Adipocyte (in vitro differentiated cells): Measurements from ENCODE around the gene AMER2.

Source experiments
- DNase-seq: peaks from one replicate; pipeline ENCODE4 v3.0.0-alpha.2; 2015; ENCODE audit warnings: low read depth
- H3K27me3 ChIP-seq: replicated peaks from 2 replicates; pipeline ENCODE4 v1.7.0; 2013; ENCODE audit warnings: mild to moderate bottlenecking, low read length, moderate library complexity; ENCODE audit not compliant: control insufficient read depth, insufficient read depth
- H3K36me3 ChIP-seq: 2 replicates; pipeline ENCODE4 v1.7.0; 2013; ENCODE audit warnings: low read length, mild to moderate bottlenecking, moderate library complexity; ENCODE audit not compliant: control insufficient read depth, insufficient read depth, severe bottlenecking
- H3K4me1 ChIP-seq: 2 replicates; pipeline ENCODE4 v1.7.0; 2013; ENCODE audit warnings: mild to moderate bottlenecking, low read length, moderate library complexity; ENCODE audit not compliant: control insufficient read depth, insufficient read depth
- H3K4me3 ChIP-seq: 2 replicates; pipeline ENCODE4 v1.7.0; 2013; ENCODE audit warnings: mild to moderate bottlenecking, low read length, moderate library complexity
- H3K9ac ChIP-seq: 2 replicates; pipeline ENCODE4 v1.7.0; 2013; ENCODE audit warnings: mild to moderate bottlenecking, low read length, moderate library complexity
- H3K9me3 ChIP-seq: 2 replicates; pipeline ENCODE4 v1.7.0; 2013; ENCODE audit warnings: mild to moderate bottlenecking, low read length, moderate library complexity; ENCODE audit not compliant: control insufficient read depth

Gene AMER2

GRCh38 chr13:25180775-25181537 is 8.9 kb upstream of the AMER2 start:
- peaks cover 39% of the 10 kb centered on the region for H3K9me3 ChIP-seq
- H3K36me3 ChIP-seq: no peaks in the 10 kb centered on the region
- no peak overlapping the region for H3K9ac ChIP-seq
- no peak overlapping the region for H3K4me3 ChIP-seq
- no peaks in the 10 kb centered on the region for H3K4me1 ChIP-seq
- peaks cover 45% of the 10 kb centered on the region for H3K27me3 ChIP-seq
- no peak for DNase-seq

GRCh38 chr13:25179832-25180774 is 8.0 kb upstream of the AMER2 start:
- H3K4me3 ChIP-seq: no peak overlapping the region
- H3K4me1 ChIP-seq: no peaks in the 10 kb centered on the region
- H3K27me3 ChIP-seq: peaks cover 45% of the 10 kb centered on the region
- H3K36me3 ChIP-seq: no peaks in the 10 kb centered on the region
- H3K9me3 ChIP-seq: peaks cover 42% of the 10 kb centered on the region
- no peak for DNase-seq
- no peak overlapping the region for H3K9ac ChIP-seq

- no peak for DNase-seq
- Histone ChIP-seq H3K27me3 (peaks cover 42% of the 10 kb centered on the region), H3K4me3 (no peak overlapping the region), H3K9me3 (peaks cover 44% of the 10 kb centered on the region), H3K4me1 (no peaks in the 10 kb centered on the region), H3K36me3 (no peaks in the 10 kb centered on the region), H3K9ac (no peak overlapping the region)
Observed at GRCh38 chr13:25179011-25179410, 6.9 kb upstream of the AMER2 start.

GRCh38 chr13:25178070-25178469 is 6.0 kb upstream of the AMER2 start:
- peaks cover 52% of the 10 kb centered on the region for H3K27me3 ChIP-seq
- DNase-seq: no peak
- no peaks in the 10 kb centered on the region for H3K36me3 ChIP-seq
- H3K4me3 ChIP-seq: no peak overlapping the region
- H3K9ac ChIP-seq: no peak overlapping the region
- no peaks in the 10 kb centered on the region for H3K4me1 ChIP-seq
- peaks cover 45% of the 10 kb centered on the region for H3K9me3 ChIP-seq

GRCh38 chr13:25177636-25178035 is 5.5 kb upstream of the AMER2 start:
- Histone ChIP-seq H3K4me1 (no peaks in the 10 kb centered on the region), H3K9ac (no peak overlapping the region), H3K36me3 (no peaks in the 10 kb centered on the region), H3K4me3 (no peak overlapping the region), H3K27me3 (peaks cover 55% of the 10 kb centered on the region), H3K9me3 (peaks cover 42% of the 10 kb centered on the region)
- DNase-seq: no peak

- no peak for DNase-seq
- H3K9me3 ChIP-seq: peaks cover 42% of the 10 kb centered on the region
- no peaks in the 10 kb centered on the region for H3K36me3 ChIP-seq
- H3K27me3 ChIP-seq: peaks cover 60% of the 10 kb centered on the region
- no peak overlapping the region for H3K4me3 ChIP-seq
- no peak overlapping the region for H3K9ac ChIP-seq
- H3K4me1 ChIP-seq: peaks cover under 1% of the 10 kb centered on the region
Observed at GRCh38 chr13:25177012-25177411, 4.9 kb upstream of the AMER2 start.

- no peak overlapping the region for H3K4me3 ChIP-seq
- H3K36me3 ChIP-seq: no peaks in the 10 kb centered on the region
- peaks cover 5% of the 10 kb centered on the region for H3K4me1 ChIP-seq
- peaks cover 62% of the 10 kb centered on the region for H3K27me3 ChIP-seq
- peaks cover 42% of the 10 kb centered on the region for H3K9me3 ChIP-seq
- DNase-seq: no peak
- H3K9ac ChIP-seq: no peak overlapping the region
Observed at GRCh38 chr13:25175431-25175830, 3.3 kb upstream of the AMER2 start.

- peaks cover 62% of the 10 kb centered on the region for H3K27me3 ChIP-seq
Observed at GRCh38 chr13:25175026-25175425, 2.9 kb upstream of the AMER2 start.

GRCh38 chr13:25174304-25174703 is 2.2 kb upstream of the AMER2 start:
- no peak for DNase-seq
- H3K4me3 ChIP-seq: no peak overlapping the region
- H3K36me3 ChIP-seq: no peaks in the 10 kb centered on the region
- peaks cover 5% of the 10 kb centered on the region for H3K4me1 ChIP-seq
- H3K27me3 ChIP-seq: peaks cover 59% of the 10 kb centered on the region
- H3K9me3 ChIP-seq: peaks cover 32% of the 10 kb centered on the region
- H3K9ac ChIP-seq: no peak overlapping the region

More at GRCh38 chr13:25175026-25175425, 2.9 kb upstream of the AMER2 start:
- Histone ChIP-seq H3K9ac (no peak overlapping the region), H3K36me3 (no peaks in the 10 kb centered on the region), H3K4me1 (peaks cover 5% of the 10 kb centered on the region), H3K4me3 (no peak overlapping the region), H3K9me3 (peaks cover 39% of the 10 kb centered on the region)
- no peak for DNase-seq

- H3K4me1 ChIP-seq: peaks cover 5% of the 10 kb centered on the region
- H3K9me3 ChIP-seq: peaks cover 12% of the 10 kb centered on the region
- no peak overlapping the region for H3K4me3 ChIP-seq
- H3K36me3 ChIP-seq: no peaks in the 10 kb centered on the region
- no peak overlapping the region for H3K9ac ChIP-seq
- DNase-seq: no peak
- peaks cover 54% of the 10 kb centered on the region for H3K27me3 ChIP-seq
Observed at GRCh38 chr13:25172303-25172630, 179 bp upstream of the AMER2 start.

GRCh38 chr13:25171170-25171516 is 945 bp downstream of the AMER2 start:
- no peaks in the 10 kb centered on the region for H3K36me3 ChIP-seq
- peaks cover 5% of the 10 kb centered on the region for H3K4me1 ChIP-seq
- peak overlapping the region; percentile 71 for H3K4me3 ChIP-seq
- no peak overlapping the region for H3K9ac ChIP-seq
- H3K9me3 ChIP-seq: peaks cover 9% of the 10 kb centered on the region
- peaks cover 55% of the 10 kb centered on the region for H3K27me3 ChIP-seq
- no peak for DNase-seq
